Neural progenitor cell (in vitro differentiated cells): ENCODE results near the gene PSMB3.

Experiments used
- CTCF ChIP-seq: fragments of 200-600 bp; sonication (generic); IDR thresholded peaks from 2 replicates; pipeline ENCODE4 v1.5.1; 2017; ENCODE audit warnings: antibody characterized with exemption, mild to moderate bottlenecking
- EZH2 ChIP-seq: fragments of 200-600 bp; sonication (generic); IDR thresholded peaks from 2 replicates; pipeline ENCODE4 v1.6.1; 2017; ENCODE audit warnings: antibody characterized with exemption, mild to moderate bottlenecking, moderate library complexity
- EZH2phosphoT487 ChIP-seq: fragments of 200-600 bp; sonication (generic); IDR thresholded peaks from 2 replicates; pipeline ENCODE4 v1.6.1; 2017; ENCODE audit warnings: antibody characterized with exemption

DNA sequence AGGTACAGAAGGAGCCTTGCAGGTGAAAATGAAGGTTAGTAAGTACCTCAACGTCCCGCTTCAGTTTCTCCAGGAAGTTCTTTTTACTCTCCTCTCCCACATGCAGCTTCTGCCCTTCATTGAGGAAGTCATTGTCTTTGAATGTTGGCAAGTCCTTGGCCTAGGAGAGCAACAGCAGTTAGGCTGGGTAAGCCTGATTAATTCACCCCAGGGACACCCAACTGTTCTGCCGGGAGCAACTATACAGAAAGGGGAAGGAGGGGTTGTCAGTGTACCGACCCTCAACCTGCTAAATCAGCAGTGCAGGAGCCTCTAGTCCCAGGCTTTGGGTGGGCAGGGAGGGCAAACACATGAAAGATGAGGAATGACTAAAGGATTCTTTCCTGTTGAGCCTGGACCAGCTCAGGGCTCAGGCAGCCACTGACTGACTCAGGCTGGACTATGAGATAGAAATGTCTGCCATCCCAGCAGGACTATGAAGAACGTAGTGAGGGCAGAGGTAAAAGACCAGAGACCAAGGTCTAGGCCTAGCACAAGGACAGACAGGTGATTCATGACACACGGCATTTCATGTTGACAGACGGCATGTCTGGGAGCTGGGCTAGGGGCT lies 25.2 kb downstream of the PSMB3 start:
- no peak for TF ChIP-seq CTCF
- no peak for TF ChIP-seq EZH2phosphoT487
- no peak for TF ChIP-seq EZH2
